PFSK-1 (cell line): ENCODE data around the gene TMC4.

Experiments used
- FOXP2 ChIP-seq: optimal IDR thresholded peaks from 2 replicates; pipeline ENCODE3; 2011; ENCODE audit warnings: borderline replicate concordance, control low read depth, inconsistent platforms; ENCODE audit not compliant: insufficient read depth; ENCODE audit errors: extremely low read length, extremely low read depth
- POLR2AphosphoS5 ChIP-seq: IDR thresholded peaks from 2 replicates; pipeline ENCODE4 v1.6.1; 2012; ENCODE audit warnings: low read depth, mild to moderate bottlenecking, control low read depth, low read length, moderate library complexity
- REST ChIP-seq, 2 experiments: IDR thresholded peaks; 2 replicates each; pipeline versions ENCODE4 v1.6.1 to v1.8.0; 2011 to 2012; ENCODE audit warnings: low read depth in 2 of 2, low read length in 2 of 2, control low read depth in 1 of 2, inconsistent platforms in 1 of 2, mild to moderate bottlenecking in 1 of 2, moderate library complexity in 1 of 2; ENCODE audit not compliant: insufficient read depth in 1 of 2
- SIN3A ChIP-seq: IDR thresholded peaks from 2 replicates; pipeline ENCODE4 v1.6.1; 2012; ENCODE audit warnings: mild to moderate bottlenecking, low read length, moderate library complexity, borderline replicate concordance; ENCODE audit not compliant: insufficient read depth
- TAF1 ChIP-seq: IDR thresholded peaks from 2 replicates; pipeline ENCODE4 v1.6.1; 2012; ENCODE audit warnings: low read length, control low read depth, borderline replicate concordance; ENCODE audit not compliant: insufficient read depth

DNA sequence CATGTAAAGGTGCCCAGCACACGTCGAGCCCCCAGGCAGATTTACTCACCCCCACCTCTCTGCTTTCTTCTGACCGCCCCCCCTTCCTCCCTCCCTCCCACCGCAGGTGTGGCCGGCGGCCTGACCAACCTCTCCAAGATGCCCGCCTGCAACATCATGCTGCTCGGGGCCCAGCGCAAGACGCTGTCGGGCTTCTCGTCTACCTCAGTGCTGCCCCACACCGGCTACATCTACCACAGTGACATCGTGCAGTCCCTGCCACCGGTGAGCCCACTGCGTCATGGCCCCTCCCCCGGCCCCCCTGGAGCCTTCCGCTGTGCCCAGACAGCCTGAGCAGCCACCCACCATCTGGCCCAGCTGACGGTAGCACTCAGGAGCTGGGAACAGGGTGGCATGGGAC, 48.6 kb downstream of the TMC4 start:
- TF ChIP-seq POLR2AphosphoS5 (no peak), TAF1 (no peak), REST (IDR thresholded peaks at IDR 0.05; ENCODE audit: insufficient read depth in 1 of 2, low read depth in 2 of 2, low read length in 2 of 2) (no peak), SIN3A (no peak), FOXP2 (no peak)
